Hepatocyte (in vitro differentiated cells): ENCODE measurements around the gene FAM120B.

Experiments
- CTCF ChIP-seq: fragments of 200-600 bp; sonication (generic); IDR thresholded peaks from 2 replicates; pipeline ENCODE4 v1.5.1; 2016; ENCODE audit warnings: antibody characterized with exemption, mild to moderate bottlenecking; ENCODE audit not compliant: poor library complexity
- EZH2 ChIP-seq: fragments of 200-600 bp; sonication (generic); IDR thresholded peaks from 2 replicates; pipeline ENCODE4 v1.6.1; 2016; ENCODE audit warnings: antibody characterized with exemption, mild to moderate bottlenecking, borderline replicate concordance
- EZH2phosphoT487 ChIP-seq: fragments of 200-600 bp; sonication (generic); IDR thresholded peaks from one replicate; pipeline ENCODE4 v1.6.1; 2018; ENCODE audit warnings: antibody characterized with exemption, mild to moderate bottlenecking, low read depth, moderate library complexity; ENCODE audit not compliant: unreplicated experiment, severe bottlenecking

DNA sequence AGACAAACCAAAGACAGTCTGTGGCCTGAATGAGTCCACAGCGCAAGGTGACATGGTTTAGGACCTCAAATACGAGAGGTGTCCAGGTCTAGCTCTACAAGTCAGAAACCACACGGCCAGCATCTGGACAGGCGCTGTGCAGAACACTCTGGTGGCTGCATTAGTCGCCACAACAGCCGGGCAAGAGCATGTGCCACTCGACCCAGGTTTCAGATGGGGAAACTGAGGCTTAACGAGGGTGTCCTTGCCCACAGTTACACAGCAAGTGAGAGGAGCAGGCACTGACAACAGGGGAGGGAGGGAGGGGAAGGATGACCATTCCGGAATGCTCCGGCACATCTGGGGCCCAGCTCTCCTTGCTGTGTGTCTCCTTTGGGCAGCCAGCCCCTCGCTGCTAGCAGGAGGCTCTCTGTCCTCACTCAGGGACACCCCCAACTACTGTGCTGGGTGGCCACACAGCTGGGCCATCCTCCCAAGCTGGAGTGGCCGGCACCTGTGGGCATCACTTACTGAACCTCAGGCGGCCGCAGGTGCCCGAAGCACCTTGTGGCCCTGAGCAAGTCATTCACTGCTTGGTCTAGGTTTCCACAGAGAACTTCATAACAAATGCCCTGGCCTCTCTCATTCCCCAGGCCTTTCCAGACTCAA, 22.3 kb upstream of the FAM120B start:
- TF ChIP-seq CTCF (no peak), EZH2 (no peak), EZH2phosphoT487 (no peak)
